ENCODE measurements around the gene RGR. TPM values are rescaled to one million over a fixed set of nuclear protein-coding genes. Genes with fewer than 3 reads are reported as not detected.

The RGR gene
- total and polyA plus RNA-seq, 2 experiments from 2014 or later = not detected

DNA sequence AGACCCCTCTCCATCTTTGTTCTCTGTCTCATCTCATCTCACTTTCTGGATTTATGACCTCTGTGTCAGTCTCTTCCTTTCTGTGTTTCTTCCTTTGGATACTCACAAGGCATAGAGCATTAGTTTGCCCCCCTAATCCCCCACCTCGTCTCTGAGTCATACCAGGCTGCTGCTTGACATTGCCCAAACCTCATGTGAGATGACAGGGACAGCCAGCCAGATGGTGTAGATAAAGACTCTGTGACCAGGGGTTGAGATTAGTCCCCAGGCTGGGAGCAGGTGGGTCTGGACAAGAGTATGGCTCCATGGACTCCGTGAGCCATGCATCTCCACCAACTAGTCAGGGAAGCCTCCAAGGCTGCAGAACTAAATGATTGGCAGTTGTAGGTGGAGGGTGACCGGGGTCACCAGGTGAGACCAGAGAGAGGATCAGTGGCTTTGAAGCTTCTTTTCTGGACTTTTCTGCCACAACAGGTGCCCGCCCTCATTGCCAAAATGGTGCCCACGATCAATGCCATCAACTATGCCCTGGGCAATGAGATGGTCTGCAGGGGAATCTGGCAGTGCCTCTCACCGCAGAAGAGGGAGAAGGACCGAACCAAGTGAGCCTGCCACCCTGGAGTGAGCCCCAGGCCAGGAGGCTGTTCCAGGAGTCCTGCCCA, 13.3 kb downstream of the RGR start (continued):
- TF ChIP-seq, protein P1, sequence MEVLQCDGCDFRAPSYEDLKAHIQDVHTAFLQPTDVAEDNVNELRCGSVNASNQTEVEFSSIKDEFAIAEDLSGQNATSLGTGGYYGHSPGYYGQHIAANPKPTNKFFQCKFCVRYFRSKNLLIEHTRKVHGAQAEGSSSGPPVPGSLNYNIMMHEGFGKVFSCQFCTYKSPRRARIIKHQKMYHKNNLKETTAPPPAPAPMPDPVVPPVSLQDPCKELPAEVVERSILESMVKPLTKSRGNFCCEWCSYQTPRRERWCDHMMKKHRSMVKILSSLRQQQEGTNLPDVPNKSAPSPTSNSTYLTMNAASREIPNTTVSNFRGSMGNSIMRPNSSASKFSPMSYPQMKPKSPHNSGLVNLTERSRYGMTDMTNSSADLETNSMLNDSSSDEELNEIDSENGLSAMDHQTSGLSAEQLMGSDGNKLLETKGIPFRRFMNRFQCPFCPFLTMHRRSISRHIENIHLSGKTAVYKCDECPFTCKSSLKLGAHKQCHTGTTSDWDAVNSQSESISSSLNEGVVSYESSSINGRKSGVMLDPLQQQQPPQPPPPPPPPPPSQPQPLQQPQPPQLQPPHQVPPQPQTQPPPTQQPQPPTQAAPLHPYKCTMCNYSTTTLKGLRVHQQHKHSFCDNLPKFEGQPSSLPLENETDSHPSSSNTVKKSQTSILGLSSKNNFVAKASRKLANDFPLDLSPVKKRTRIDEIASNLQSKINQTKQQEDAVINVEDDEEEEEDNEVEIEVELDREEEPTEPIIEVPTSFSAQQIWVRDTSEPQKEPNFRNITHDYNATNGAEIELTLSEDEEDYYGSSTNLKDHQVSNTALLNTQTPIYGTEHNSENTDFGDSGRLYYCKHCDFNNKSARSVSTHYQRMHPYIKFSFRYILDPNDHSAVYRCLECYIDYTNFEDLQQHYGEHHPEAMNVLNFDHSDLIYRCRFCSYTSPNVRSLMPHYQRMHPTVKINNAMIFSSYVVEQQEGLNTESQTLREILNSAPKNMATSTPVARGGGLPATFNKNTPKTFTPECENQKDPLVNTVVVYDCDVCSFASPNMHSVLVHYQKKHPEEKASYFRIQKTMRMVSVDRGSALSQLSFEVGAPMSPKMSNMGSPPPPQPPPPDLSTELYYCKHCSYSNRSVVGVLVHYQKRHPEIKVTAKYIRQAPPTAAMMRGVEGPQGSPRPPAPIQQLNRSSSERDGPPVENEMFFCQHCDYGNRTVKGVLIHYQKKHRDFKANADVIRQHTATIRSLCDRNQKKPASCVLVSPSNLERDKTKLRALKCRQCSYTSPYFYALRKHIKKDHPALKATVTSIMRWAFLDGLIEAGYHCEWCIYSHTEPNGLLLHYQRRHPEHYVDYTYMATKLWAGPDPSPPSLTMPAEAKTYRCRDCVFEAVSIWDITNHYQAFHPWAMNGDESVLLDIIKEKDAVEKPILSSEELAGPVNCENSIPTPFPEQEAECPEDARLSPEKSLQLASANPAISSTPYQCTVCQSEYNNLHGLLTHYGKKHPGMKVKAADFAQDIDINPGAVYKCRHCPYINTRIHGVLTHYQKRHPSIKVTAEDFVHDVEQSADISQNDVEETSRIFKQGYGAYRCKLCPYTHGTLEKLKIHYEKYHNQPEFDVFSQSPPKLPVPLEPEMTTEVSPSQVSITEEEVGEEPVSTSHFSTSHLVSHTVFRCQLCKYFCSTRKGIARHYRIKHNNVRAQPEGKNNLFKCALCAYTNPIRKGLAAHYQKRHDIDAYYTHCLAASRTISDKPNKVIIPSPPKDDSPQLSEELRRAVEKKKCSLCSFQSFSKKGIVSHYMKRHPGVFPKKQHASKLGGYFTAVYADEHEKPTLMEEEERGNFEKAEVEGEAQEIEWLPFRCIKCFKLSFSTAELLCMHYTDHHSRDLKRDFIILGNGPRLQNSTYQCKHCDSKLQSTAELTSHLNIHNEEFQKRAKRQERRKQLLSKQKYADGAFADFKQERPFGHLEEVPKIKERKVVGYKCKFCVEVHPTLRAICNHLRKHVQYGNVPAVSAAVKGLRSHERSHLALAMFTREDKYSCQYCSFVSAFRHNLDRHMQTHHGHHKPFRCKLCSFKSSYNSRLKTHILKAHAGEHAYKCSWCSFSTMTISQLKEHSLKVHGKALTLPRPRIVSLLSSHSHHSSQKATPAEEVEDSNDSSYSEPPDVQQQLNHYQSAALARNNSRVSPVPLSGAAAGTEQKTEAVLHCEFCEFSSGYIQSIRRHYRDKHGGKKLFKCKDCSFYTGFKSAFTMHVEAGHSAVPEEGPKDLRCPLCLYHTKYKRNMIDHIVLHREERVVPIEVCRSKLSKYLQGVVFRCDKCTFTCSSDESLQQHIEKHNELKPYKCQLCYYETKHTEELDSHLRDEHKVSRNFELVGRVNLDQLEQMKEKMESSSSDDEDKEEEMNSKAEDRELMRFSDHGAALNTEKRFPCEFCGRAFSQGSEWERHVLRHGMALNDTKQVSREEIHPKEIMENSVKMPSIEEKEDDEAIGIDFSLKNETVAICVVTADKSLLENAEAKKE (CRISPR knock-in tag; IDR thresholded peaks at IDR 0.05) = no peak

DNA sequence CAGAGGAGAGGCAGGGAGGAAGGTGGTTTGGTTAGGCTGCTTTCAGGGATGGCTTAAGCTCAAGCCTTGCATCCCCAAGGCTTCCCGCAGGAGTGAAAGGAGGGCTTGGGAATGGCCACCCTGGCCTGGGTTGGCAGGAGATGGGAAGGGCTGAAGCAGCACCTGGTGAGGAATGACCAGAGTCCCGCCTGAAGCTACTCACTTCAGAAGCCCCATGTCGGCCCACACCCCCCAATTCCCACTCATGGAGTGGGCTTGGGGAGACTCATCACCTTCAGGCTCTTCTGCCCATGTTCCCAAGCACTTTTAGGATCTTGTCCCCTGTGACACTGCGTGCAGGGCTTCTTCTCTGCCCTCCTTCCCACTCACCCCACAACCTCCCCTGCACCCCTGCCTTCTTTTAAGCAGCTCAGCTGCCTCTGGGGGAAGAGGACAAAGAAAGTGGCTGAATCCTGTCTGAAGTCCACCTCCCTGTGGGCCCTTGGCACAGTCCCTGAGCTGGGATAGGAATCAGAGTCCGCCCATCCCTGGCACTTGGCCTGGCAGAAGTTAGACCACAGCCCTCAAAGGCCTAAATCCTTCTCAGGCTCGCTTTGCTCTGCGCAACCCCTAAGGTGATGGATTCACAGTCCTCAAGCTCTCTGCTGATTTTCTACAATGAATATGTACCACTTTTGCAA, 16.5 kb downstream of the RGR start:
- Histone ChIP-seq H3K79me2 (replicated peaks; ENCODE audit: insufficient read depth) (no peaks in the 10 kb centered on the region), H3K4me3 (no peak overlapping the region), H3F3A (replicated peaks; ENCODE audit: low read depth) (no peaks in the 10 kb centered on the region), H3K4me2 (no peak overlapping the region), H2AFZ (no peak overlapping the region), H3K9me2 (ENCODE audit: insufficient read depth) (no peaks in the 10 kb centered on the region), H3K4me1 (ENCODE audit: insufficient read depth) (no peaks in the 10 kb centered on the region; the same call in 1 of the 2 replicates), H3K36me3 (ENCODE audit: insufficient read depth) (no peaks in the 10 kb centered on the region), H4K20me1 (replicated peaks; ENCODE audit: insufficient read depth) (no peaks in the 10 kb centered on the region), H3K27me3 (ENCODE audit: insufficient read depth) (peaks cover 6% of the 10 kb centered on the region), H3K27ac (ENCODE audit: low read depth) (no peak overlapping the region)
- no peaks in the 10 kb centered on the region; the same call in 2 of the 3 replicates for H3K9me3 Mint-ChIP-seq
- no peak for DNase-seq (ENCODE audit: low spot score)
- peaks cover 3% of the 10 kb centered on the region for H3K4me1 Mint-ChIP-seq
- H3K27me3 Mint-ChIP-seq (ENCODE audit: insufficient read depth, low read depth, poor library complexity) = peaks cover 13% of the 10 kb centered on the region
- no peak for ATAC-seq
- no peak overlapping the region for H3K27ac Mint-ChIP-seq
- no peak overlapping the region for H3K4me3 Mint-ChIP-seq
- no peaks in the 10 kb centered on the region for H3K36me3 Mint-ChIP-seq (ENCODE audit: low read depth)
- TF ChIP-seq POLR2AphosphoS5 (IDR thresholded peaks at IDR 0.05; ENCODE audit: low read depth) (no peak), ZNF331 (CRISPR knock-in tag; IDR thresholded peaks at IDR 0.05; ENCODE audit: low read depth) (no peak), EZH2phosphoT487 (IDR thresholded peaks at IDR 0.05; ENCODE audit: unreplicated experiment) (no peak), JUNB (IDR thresholded peaks at IDR 0.05; ENCODE audit: unreplicated experiment) (no peak), CREB1 (CRISPR knock-in tag; IDR thresholded peaks at IDR 0.05; ENCODE audit: low read depth) (no peak)
- TF ChIP-seq, protein P1 (CRISPR knock-in tag; IDR thresholded peaks at IDR 0.05) = no peak
- TF ChIP-seq, protein P2, sequence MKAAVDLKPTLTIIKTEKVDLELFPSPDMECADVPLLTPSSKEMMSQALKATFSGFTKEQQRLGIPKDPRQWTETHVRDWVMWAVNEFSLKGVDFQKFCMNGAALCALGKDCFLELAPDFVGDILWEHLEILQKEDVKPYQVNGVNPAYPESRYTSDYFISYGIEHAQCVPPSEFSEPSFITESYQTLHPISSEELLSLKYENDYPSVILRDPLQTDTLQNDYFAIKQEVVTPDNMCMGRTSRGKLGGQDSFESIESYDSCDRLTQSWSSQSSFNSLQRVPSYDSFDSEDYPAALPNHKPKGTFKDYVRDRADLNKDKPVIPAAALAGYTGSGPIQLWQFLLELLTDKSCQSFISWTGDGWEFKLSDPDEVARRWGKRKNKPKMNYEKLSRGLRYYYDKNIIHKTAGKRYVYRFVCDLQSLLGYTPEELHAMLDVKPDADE (IDR thresholded peaks at IDR 0.05) = no peak
